GM21825 (cell line): ENCODE data around the gene DTWD2.
"Not testable (repeated sequence)": the region's sequence is repeated elsewhere in the genome, so short reads cannot be mapped to it uniquely, and the experiment has no call there.

Experiments
- ATAC-seq: cut with Tn5 transposase; IDR thresholded peaks from one replicate; pipeline ENCODE4 v1.9.1; 2021; ENCODE audit warnings: mild to moderate bottlenecking, moderate library complexity; ENCODE audit not compliant: unreplicated experiment

The DTWD2 gene

DNA sequence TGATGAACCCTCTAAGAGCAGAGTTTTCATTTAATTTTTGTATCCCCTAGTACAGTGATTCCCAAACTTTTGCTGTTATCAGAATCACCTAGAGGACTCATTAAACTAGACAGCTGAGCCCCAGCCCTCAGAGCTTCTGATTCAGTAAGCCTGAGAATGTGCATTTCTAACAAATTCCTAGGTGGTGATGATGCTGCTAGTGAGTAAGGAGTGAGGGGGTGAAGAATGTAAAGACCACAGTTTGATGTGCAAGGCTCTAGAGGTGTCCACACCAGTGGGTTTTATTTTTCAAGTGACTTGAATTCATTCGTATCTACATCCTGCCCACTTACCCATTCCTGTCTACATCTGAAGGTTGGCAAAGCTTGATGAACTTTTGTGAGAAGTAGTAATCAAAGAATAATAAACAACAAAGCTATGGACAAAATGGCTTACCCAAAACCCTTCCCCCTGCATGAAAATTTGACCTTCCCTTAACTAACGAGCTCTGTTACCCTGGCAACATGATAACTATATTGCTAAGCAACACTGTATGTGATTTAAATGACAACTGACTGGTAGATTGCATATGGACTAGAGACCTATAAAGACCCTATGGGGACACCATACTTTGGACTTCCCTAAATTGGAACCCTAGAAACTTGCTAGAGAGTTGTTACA is 35.2 kb downstream of the DTWD2 start:
- ATAC-seq, result no peak

DNA sequence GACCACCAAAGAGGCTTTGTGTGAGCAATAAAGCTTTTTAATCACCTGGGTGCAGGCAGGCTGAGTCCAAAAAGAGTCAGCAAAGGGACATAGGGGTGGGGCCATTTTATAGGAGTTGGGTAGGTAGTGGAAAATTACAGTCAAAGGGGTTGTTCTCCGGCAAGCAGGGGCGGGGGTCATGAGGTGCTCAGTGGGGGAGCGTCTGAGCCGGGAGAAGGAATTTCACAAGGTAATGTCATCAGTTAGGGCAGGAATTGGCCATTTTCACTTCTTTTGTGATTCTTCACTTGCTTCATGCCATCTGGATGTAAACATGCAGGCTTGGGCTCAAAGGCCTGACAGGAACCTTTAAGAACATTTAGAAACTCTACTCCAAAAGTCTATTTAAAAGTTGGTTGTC is 36.0 kb downstream of the DTWD2 start:
- not testable (repeated sequence) for ATAC-seq

DNA sequence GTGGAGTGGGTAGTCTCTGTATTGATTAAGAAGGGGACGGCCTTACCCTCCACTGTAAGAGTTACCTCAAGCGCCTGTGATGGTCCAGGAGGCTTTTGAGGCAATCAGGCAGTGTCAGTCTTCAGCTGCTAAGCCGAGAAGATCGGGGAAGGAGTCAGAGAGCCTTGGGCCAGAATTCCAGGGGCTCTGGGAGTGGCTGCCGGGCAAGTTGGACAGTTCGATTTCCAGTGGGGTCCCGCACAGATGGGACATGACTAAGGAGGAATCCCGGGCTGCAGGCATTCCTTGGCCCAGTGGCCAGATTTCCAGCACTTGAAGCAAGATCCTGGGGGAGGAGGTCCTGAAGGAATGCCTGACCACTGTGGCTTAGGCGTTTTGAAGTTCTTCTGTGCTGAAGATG is 38.0 kb downstream of the DTWD2 start:
- ATAC-seq, result not testable (repeated sequence)

GRCh38 chr5:118946138-118946800 is 42.1 kb downstream of the DTWD2 start:
- ATAC-seq, result no peak

DNA sequence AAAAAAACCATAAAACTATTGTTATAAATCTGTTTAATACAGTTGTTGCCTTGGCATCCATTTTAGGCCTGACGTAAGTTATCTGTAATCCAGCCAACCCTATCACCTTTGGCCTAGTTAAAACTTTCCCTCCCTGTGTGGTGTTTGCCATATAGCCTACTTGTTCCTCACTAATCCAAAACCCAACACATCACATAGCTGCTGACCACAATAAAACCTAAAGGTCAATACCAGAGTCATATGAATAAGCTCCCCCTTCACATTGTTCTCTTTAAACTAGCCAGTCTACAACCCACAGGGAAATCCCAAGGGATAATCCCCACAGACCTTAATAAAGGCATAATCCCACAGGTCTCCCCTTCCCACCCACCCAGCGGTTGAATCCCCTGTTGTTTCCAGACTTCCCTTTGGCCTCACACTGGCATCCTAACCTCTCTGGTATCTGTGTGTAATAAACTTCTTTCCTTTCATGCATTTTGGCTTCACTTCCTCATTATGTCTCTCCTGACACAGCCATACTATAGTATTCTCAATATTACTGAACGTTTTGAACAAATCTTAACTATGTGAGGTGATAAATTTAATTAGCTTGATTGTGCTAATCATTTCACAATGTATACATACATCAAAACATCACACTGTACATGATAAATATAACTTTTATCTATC is 50.8 kb downstream of the DTWD2 start:
- no peak for ATAC-seq

DNA sequence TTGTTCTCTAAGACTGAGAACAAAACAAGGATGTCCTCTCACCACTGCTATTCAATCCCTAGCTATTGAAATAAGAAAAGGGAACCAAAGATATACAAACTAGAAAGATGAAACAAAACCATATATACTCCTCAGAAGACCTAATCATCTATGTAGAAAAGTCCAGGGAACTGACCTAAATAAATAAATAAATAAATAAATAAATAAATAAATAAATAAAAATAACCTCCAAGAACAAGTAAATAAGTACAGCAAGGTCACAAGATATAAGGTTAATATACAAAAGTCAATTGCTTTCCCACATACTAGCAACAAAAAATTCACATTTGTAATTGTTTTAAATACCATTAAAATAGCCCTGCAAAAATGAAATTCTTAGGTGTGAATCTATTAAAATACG is 54.6 kb downstream of the DTWD2 start:
- ATAC-seq, result no peak

DNA sequence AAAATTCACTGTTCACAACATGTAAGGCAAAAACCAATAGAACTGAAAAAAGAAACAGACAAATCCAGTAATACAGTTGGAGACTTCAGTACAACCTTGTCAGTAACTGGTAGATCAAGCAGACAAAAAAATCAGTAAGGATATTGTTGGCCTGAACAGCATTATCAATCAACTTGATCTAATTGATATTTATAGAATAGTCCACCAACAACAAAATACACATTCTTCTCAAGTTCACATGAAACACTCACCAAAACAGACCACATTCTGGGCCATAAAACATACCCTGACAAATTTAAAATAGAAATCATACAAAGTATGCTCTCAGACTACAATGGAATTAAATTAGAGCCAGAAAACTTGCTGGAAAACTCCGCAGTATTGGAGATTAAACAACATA is 56.8 kb downstream of the DTWD2 start:
- ATAC-seq, result no peak

DNA sequence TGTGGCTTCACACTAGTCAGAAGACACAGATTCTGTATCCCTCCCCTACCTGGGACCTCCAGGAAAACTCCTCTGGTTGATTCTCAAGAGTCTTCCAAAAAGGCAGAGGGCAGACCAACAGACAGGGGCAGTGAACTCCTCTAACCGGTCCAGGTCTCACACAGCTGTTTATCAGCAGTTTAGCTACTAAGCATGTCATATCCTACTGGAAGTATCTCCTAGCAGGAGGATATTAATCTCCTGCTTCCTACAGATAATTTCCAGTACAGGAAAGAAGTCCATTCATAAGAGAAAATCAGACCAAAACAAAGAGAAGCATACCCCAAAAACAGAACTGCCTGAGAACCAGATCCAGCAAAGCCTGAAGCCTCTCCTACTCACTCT is 64.3 kb downstream of the DTWD2 start:
- ATAC-seq, result no peak

- ATAC-seq, result no peak
Observed at GRCh38 chr5:118923295-118924005, 64.9 kb downstream of the DTWD2 start.

DNA sequence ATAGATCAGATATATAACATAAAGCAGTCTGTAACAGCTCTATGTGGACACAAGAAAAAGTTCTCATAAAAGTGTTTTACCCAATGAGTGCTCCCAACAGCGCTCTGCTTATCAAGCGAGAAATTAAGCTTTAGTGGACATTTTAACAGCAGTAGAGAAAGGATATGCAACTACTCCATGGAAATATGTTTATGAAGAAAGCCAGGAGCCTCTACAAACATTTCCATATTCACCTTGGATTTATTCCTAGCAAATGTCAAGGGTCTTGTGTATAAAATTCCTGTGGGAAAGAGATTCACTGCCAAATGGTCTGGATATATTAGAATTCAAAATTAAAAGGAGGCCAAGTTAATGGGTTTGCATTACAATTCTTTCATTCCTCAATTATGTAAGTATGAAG is 66.5 kb downstream of the DTWD2 start:
- ATAC-seq, result no peak

DNA sequence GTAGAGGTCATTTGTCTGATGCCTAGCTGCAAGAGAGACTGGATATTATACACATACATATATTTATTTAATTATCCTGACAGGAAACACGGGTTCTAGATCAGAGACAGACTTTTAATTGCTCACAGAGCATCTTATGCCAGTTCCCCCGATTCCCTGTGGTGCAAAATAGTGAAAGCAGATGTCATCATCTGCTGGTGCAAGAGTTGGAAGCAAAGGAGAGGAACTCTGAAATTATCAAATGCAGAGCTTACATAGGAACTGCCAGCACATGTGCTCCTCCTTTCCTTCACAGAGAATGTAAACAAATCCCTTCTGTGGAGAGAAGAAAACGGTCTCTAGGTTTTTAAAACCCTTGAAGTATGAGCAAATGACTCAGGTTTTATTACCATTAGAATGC is 69.3 kb downstream of the DTWD2 start:
- no peak for ATAC-seq

DNA sequence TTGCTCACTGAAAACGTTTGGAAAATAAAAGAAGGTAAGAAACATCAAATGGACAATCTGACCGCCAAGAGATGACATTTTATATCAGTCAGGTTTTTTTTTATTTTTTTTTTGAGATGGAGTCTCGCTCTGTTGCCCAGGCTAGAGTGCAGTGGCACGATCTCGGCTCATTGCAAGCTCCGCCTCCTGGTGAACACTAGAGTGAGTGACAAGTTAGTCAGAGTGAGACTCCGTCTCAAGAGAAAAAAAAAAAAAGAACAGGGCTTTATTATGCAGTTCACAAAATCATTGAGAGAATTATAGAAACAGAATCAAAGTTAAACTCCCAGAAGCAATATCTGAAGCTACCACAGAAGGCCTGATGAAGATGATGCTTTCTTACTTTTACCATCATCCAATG is 70.1 kb downstream of the DTWD2 start:
- ATAC-seq, result no peak

GRCh38 chr5:118907536-118907935 is 80.8 kb downstream of the DTWD2 start:
- not testable (repeated sequence) for ATAC-seq

DNA sequence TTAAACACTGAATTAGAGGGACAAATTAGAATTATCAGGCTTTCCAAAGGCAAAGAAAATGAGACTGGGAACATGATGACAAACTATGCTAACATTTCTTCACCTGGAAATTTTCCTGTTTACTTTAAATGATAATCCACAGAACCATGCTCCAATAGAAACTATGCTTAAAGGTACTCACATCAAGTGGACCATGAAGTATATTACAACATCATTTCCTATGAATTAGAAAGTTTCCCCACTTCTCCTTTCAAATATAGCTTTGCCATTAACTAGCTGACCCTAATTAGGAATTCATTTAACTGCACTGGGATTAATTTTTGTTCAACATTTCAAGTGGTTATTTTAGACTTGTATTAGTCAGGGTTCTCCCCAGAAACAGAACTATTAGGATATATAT is 81.4 kb downstream of the DTWD2 start:
- ATAC-seq, result no peak

DNA sequence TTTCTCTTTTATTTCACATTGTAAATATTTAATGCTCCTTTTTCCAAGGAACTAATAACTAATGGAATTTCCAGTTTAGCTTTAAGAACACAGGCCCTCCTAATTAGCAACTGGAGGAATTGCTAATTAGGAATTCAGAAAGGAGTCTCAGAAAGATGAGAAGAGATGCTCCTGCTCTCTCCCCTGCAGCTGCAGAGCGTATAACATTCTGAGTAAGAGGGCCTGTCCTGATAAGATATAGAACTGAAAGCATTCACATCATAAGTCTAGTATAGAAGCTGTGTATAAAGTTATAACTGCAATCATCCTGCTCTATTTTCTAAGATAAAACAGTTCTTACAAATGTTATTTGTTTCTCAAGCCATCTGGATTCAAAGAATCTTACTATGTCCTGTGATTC is 83.2 kb downstream of the DTWD2 start:
- no peak for ATAC-seq

GRCh38 chr5:118902656-118903438 is 85.5 kb downstream of the DTWD2 start:
- ATAC-seq, result no peak

DNA sequence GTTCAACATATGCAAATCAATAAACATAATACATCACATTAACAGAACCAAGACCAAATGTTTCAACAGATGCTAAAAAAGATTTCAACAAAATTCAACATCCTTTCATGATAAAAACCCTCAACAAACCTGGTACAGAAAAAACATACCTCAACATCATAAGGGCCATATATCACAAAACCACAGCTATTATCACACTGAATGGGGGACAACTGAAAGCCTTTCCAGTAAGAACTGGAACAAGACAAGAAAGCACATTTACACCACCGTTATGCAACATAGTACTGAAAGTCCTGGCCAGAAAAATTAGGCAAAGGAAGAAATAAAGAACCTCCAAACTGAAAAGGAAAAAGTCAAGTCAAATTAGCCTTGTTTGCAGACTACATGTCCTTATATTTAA is 93.6 kb downstream of the DTWD2 start:
- no peak for ATAC-seq

- ATAC-seq, result no peak
Observed at GRCh38 chr5:118891252-118891651, 97.1 kb downstream of the DTWD2 start.

DNA sequence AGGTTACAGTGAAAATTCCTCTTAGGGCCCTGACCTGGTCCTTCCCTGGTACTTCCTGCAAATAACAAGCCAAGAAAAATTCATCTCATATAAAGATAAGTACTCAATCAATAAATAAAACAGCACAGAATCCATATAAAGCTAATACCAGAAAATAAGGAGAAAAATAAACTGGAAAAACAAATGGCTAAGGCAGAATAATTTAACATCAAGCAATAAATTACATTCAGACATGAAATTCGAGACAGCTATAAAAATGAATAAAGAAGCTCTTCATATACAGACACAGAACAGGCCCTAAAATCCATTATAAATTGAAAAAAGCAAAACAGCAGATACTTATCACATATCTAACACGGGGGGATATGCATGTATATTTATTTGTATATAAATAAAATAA is 99.2 kb downstream of the DTWD2 start:
- ATAC-seq, result no peak

DNA sequence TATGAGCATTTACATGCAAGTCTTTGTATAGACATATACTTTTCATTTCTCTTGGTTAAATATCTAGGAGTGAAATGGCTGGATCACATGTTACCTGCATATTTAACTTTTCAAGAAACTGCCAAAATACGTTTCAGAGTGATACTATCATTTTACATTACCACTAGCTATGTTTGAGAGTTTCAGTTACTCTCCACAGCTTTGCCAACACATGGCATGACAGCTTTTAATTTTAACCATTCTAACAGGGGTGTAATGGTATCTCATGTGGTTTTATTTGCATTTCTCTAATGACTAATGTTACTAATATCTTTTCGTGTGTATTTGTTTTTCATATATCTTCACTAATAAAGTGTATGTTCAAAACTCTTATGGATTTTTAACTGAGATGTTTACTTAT is 99.8 kb downstream of the DTWD2 start:
- no peak for ATAC-seq

DNA sequence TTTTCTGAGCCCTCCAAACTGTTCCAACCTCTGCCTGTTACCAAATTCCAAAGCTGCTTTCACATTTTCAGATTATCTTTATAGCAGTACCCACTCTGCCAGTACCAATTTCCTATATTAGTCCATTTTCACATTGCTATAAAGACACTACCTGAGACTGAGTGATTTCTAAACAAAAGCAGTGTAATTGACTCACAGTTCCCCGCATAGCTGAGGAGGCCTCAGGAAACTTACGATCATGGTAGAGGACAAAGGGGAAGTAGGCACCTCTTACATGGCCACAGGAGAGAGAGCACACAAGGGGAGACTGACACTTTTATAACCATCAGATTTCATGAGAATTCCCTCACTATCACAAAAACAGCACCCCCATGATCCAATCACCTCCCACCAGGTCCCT is 105.0 kb downstream of the DTWD2 start:
- no peak for ATAC-seq
